HG02852 (cell line): ENCODE data around the gene NCL.

ENCODE experiments used
- ATAC-seq: cut with Tn5 transposase; IDR thresholded peaks from one replicate; pipeline ENCODE4 v1.9.1; 2021; ENCODE audit warnings: mild to moderate bottlenecking, moderate library complexity; ENCODE audit not compliant: unreplicated experiment

NCL gene, protein sequence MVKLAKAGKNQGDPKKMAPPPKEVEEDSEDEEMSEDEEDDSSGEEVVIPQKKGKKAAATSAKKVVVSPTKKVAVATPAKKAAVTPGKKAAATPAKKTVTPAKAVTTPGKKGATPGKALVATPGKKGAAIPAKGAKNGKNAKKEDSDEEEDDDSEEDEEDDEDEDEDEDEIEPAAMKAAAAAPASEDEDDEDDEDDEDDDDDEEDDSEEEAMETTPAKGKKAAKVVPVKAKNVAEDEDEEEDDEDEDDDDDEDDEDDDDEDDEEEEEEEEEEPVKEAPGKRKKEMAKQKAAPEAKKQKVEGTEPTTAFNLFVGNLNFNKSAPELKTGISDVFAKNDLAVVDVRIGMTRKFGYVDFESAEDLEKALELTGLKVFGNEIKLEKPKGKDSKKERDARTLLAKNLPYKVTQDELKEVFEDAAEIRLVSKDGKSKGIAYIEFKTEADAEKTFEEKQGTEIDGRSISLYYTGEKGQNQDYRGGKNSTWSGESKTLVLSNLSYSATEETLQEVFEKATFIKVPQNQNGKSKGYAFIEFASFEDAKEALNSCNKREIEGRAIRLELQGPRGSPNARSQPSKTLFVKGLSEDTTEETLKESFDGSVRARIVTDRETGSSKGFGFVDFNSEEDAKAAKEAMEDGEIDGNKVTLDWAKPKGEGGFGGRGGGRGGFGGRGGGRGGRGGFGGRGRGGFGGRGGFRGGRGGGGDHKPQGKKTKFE

DNA sequence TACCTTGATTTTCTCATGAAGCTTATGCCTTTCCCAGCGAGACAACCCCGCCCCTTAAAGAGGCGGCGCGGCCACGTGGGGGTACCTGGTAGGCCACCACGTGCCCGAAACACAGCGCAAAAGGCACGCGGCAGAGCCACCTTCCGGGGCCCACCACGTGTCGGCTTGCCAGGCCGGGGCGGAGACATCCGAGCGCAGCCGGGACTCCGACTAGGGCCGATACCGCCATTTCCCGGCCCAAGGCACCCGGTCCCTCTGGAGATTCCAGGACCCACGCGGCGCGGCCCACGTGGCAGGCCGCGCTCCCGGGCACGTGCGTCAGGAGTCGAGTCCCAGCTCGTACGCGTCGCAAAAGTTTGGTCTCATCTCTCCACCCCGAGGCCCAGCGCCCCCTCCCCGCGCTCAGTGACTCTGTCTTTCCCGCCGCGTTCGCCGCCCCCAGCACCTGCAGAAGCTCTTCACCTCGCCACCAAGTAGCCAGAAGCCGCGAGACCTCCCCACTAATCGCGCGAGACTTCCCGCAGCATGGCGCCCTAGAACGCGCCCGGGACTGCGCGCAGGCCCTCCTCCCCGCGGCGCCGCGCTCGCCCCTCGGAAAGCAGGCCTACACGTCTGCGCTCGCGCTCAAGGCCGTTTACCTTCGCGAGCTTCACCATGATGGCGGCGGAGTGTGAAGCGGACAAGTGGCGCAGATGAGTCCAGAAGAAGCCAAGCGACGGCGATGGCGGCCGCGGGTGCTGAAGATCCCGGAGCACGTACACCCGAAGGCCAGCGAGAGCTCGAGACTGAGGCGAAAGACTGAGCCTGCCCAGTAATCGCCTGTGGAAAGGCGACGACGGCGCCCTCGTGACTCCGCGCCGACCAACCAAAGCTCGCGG lies at the start of gene NCL:
TSS of gene NCL (minus strand) at position 787 of the 878 bp plus-strand sequence. CDS start at position 656, 131 bp downstream.
- peak; percentile 91 for ATAC-seq

DNA sequence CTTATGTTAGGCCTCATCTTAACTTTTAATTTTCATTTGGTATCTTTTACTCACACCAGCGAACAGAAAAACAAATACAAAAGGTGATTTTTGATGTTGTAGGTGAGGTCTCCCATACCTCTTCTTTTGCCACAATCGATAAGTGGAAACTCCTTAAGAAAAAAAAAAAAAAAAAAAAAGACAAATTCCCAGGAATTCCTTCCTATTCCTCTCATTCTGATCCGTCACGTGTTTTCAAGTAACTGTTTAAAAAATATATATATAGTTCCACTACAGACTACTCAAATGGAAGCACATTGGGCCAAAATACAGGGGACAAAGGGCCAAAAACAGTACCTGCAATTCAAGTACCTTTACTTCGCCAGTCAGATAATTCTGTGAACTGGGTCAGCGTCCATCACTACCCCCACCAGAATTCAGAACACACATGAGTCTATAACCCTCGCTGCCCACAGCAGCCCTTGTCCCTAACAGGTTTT lies 49.5 kb upstream of the NCL start:
- no peak for ATAC-seq

GRCh38 chr2:231512222-231512621 lies 47.9 kb upstream of the NCL start:
- ATAC-seq, result no peak

GRCh38 chr2:231503766-231504165 lies 39.5 kb upstream of the NCL start:
- no peak for ATAC-seq

- ATAC-seq, result no peak
These were observed 38.3 kb upstream of the NCL start for GRCh38 chr2:231502596-231502995.

DNA sequence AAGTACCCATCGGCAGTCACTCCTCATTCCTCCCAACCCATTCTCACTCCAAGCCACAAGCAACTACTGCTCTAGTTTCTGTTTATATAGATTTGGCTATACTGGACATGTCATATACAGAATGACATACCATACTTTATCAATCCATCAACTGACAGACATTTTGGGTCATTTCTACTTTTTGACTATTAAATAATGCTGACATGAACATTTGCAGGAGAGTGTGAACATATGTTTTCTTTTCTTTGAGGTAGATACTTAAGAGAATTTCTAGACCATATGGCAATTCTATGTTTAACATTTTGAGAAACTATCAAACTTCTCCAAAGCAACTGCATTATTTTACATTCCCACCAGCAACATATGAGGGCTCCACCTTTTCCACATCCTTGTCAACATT lies 33.4 kb upstream of the NCL start:
- ATAC-seq, result no peak

DNA sequence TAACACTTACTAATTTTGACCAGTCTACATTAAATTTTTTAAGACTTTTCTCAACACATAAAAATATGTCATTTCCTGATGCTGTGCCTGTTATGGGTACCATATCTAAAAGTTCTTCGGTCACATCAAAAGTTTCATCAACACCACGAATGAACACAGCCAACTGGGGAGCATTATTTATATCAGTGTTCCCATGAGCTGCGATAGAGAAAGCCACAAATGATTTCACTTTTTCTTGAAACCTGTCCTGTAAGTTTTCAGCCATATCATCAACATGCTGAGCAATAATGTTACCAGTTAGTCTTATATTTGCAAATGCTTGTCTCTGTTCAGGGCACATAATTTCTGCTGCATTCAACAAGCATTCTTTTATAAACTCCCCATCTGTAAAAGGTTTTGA lies 30.4 kb upstream of the NCL start:
- no peak for ATAC-seq

GRCh38 chr2:231490801-231491200 lies 26.5 kb upstream of the NCL start:
- ATAC-seq, result no peak

- no peak for ATAC-seq
These were observed 25.7 kb upstream of the NCL start for GRCh38 chr2:231489990-231490389.

DNA sequence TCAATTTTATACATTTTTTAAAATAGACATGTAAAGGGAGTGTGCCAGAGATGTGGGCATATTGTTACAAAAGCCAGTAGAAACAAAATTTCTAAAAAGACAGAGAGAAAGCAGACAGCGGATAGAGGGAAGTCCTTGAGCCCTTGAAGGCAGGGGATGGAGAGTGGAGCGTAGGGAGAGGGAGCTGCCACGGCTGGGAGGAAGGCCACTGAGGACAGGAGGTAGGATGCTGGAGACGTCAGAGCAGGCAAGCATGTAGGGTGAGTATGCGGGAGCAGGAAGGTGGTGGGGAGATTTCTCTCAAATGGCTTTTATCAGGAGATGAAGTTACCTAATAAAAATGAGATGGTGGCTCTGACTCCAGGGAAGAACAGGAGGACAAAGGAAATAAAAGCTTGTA lies 24.0 kb upstream of the NCL start:
- ATAC-seq, result no peak

GRCh38 chr2:231486851-231487596 lies 22.7 kb upstream of the NCL start:
- no peak for ATAC-seq

GRCh38 chr2:231483398-231484329 lies 19.4 kb upstream of the NCL start:
- ATAC-seq, result no peak

- no peak for ATAC-seq
These were observed 18.6 kb upstream of the NCL start for GRCh38 chr2:231482806-231483391.

GRCh38 chr2:231480781-231481180 lies 16.5 kb upstream of the NCL start:
- no peak for ATAC-seq

GRCh38 chr2:231479455-231479854 lies 15.2 kb upstream of the NCL start:
- no peak for ATAC-seq

GRCh38 chr2:231476920-231477319 lies 12.6 kb upstream of the NCL start:
- no peak for ATAC-seq

GRCh38 chr2:231475965-231476364 lies 11.7 kb upstream of the NCL start:
- no peak for ATAC-seq

GRCh38 chr2:231472816-231473215 lies 8.5 kb upstream of the NCL start:
- no peak for ATAC-seq
